Ovary (tissue), 9 donors: ENCODE results near the gene OXCT2. TPM values are rescaled to one million over a fixed set of nuclear protein-coding genes. Genes with fewer than 3 reads are reported as not detected.

Source experiments
- DNase-seq, 5 donors: peaks; one replicate each; pipeline ENCODE4 v3.0.0-alpha.2; 2019 to 2020
- H3K27ac ChIP-seq, 2 donors: fragments of 200-600 bp; one replicate each; pipeline versions ENCODE4 v1.5.1 to v1.8.0; 2019 to 2022
- H3K27me3 ChIP-seq: fragments of 200-600 bp; one replicate; pipeline ENCODE4 v1.8.0; 2022
- H3K36me3 ChIP-seq: fragments of 200-600 bp; sonication (generic); one replicate; pipeline ENCODE4 v1.5.1; 2019
- H3K4me1 ChIP-seq: one replicate; pipeline ENCODE4 v1.8.1; 2013; ENCODE audit warnings: mild to moderate bottlenecking, moderate library complexity; ENCODE audit not compliant: insufficient read depth
- H3K4me3 ChIP-seq: fragments of 200-600 bp; sonication (generic); one replicate; pipeline ENCODE4 v1.5.1; 2017
- H3K9me3 ChIP-seq, 2 donors: fragments of 200-600 bp in 1 of 2; sonication (generic) in 1 of 2; one replicate each; pipeline versions ENCODE4 v1.5.1 to v1.8.1; 2013 to 2019; ENCODE audit warnings: mild to moderate bottlenecking in 1 of 2, moderate library complexity in 1 of 2
- CTCF ChIP-seq, 3 donors: fragments of 450-650 bp in 2 of 3; fragments of 200-600 bp in 1 of 3; IDR thresholded peaks; one replicate each; pipeline versions ENCODE4 v1.5.1 to v1.8.0; 2016 to 2022; ENCODE audit warnings: antibody characterized with exemption in 3 of 3, mild to moderate bottlenecking in 1 of 3
- EP300 ChIP-seq: sonication (generic); formaldehyde crosslinking; IDR thresholded peaks from one replicate; pipeline ENCODE4 v1.6.1; 2017; ENCODE audit warnings: antibody characterized with exemption
- POLR2A ChIP-seq: fragments of 450-650 bp; IDR thresholded peaks from one replicate; pipeline ENCODE4 v1.6.1; 2017; ENCODE audit warnings: antibody characterized with exemption, mild to moderate bottlenecking, moderate library complexity
- WGBS, 3 donors: extraction: QIAGEN DNeasy Blood & Tissue Kit in 1 of 3; methylation state at CpG; one replicate each; pipeline versions ENCODE4 v1.1.5 to v1.1.7; 2013 to 2017; 5-methylcytosine and 5-hydroxymethylcytosine counted together
- intact Hi-C, 4 donors: fragments of 100-400 bp; cut with DNase I; formaldehyde crosslinking; loops; one replicate each; pipeline versions ENCODE4 v1.11.0 to v1.15.1; 2022 to 2023
- polyA plus RNA-seq, 2 donors: library from polyadenylated mRNA; stranded (reverse); fragments of 200-250 nt in 1 of 2; fragments of 350-450 nt in 1 of 2; fragmentation: Illumina TruSeq in 1 of 2; extraction: RNeasy Lipid Tissue Mini Kit (QIAGEN cat#74804) in 1 of 2; gene quantifications; one replicate each; pipeline ENCODE4 v1.2.3, GENCODE V29; 2013 to 2014
- total RNA-seq, 7 donors: library from RNA; depleted of rRNA in 2 of 7; stranded (reverse); fragments of >200 nt in 2 of 7; fragmentation: NEBNext Ultra II Directional in 3 of 7; extraction: Animal tissue kit (Norgen Biotek cat#: 25700) in 3 of 7; gene quantifications; one replicate each; pipeline versions ENCODE4 v1.1.0 to v1.2.4, GENCODE V29; 2016 to 2023
- donor health status: DM: no; HTN: no; CAD: no; lungs with moderate emphysema.
- donor health status: DM: no; HTN: no; CAD: no.
- donor health status: Bipolar disorder and iron deficiency.
- donor health status: DM: yes; HTN: yes; CAD: no.
- donor health status: DM: no; HTN: no; CAD: no.
- donor health status: DM: yes; HTN: yes; CAD: no.

The OXCT2 gene
- total and polyA plus RNA-seq, 9 donors: 0.20 to 7.2 (median 2.4) TPM

GRCh38 chr1:39757501-39757900 is 13.6 kb downstream of the OXCT2 start:
- intact Hi-C loops: no loop called here
- WGBS, 3 donors: 87 to 89% (median 88%) methylated on average over 5 of the region's 5 CpGs

GRCh38 chr1:39755965-39756659 is 15.0 kb downstream of the OXCT2 start:
- WGBS, 3 donors: 87 to 92% (median 88%) methylated on average over 9 of the region's 9 CpGs
- Histone ChIP-seq H3K27ac (no peak overlapping the region), H3K27me3 (no peaks in the 10 kb centered on the region), H3K4me1 (no peaks in the 10 kb centered on the region), H3K9me3 (no peaks in the 10 kb centered on the region), H3K4me3 (no peak overlapping the region), H3K36me3 (no peaks in the 10 kb centered on the region)
- no peak for DNase-seq
- intact Hi-C loops: no loop called here
- no peak for TF ChIP-seq CTCF (IDR thresholded peaks at IDR 0.05)
- TF ChIP-seq POLR2A: no peak
- no peak for TF ChIP-seq EP300

More at GRCh38 chr1:39757501-39757900, 13.6 kb downstream of the OXCT2 start:
- TF ChIP-seq CTCF (IDR thresholded peaks at IDR 0.05) (no peak), POLR2A (no peak), EP300 (no peak)
- no peak overlapping the region for H3K4me3 ChIP-seq
- H3K36me3 ChIP-seq: no peaks in the 10 kb centered on the region
- no peak overlapping the region for H3K27ac ChIP-seq
- no peak for DNase-seq
- no peaks in the 10 kb centered on the region for H3K4me1 ChIP-seq
- H3K27me3 ChIP-seq: no peaks in the 10 kb centered on the region
- H3K9me3 ChIP-seq: no peaks in the 10 kb centered on the region

DNA sequence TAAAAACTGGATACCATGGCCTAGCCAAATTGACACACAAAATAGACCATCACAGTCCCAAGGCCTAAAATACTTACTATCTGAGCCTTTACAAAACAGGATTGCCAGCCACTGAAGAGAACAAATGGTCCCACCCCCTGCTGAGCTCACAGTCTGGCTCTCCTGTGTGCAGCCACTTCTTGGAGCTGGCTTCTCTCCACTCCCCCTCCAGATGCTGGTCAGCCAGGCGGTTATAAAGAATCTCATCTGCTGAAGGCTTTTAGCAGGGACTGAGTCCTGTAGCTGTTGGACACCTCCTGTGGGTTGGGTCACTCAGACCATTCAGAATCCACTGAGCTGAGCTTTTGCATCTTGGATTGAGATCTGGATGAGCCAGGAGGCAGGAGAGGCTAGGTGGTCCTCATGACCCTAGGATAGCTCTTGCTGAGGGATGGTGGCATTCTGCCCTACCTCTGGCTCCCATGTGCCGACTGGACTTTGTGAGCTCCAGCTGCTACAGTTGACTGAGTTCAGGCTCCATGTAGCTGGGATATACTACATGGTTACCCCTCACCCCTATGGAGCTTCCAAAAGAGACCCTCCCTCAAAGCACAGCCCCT is 16.1 kb downstream of the OXCT2 start:
- intact Hi-C loops: no loop called here
- WGBS, 3 donors: 46 to 67% (median 57%) methylated on average over 2 of the region's 2 CpGs
- TF ChIP-seq CTCF (IDR thresholded peaks at IDR 0.05): no peak
- no peak for TF ChIP-seq EP300
- no peak for TF ChIP-seq POLR2A
- Histone ChIP-seq H3K4me3 (no peak overlapping the region), H3K9me3 (no peaks in the 10 kb centered on the region), H3K27me3 (no peaks in the 10 kb centered on the region), H3K36me3 (no peaks in the 10 kb centered on the region), H3K4me1 (no peaks in the 10 kb centered on the region), H3K27ac (no peak overlapping the region)
- DNase-seq: no peak

DNA sequence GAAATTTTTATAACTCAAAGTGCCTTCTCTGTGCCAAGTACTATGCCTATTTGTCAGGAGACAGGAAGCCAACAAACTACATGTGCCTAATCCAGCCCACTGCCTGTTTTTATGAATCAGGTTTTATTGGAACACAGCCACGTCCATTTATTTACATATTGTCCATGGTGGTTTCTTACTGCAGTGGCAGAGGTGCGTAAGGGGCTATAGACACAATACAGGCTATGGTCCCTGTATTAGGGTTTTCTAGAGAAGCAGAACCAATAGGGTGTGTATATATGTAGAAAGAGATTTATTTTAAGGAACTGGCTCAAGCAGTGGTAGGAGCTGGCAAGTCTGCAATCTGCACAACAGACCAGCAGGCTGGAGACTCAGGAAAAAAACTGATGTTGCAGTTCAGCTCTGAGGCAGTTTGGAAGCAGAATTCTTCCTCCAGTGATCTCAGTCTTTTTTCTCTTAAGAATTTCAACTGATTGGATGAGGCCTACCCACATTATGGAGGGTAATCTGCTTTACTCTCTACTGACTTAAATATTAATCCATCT is 17.1 kb downstream of the OXCT2 start:
- no peak overlapping the region for H3K4me3 ChIP-seq
- no peaks in the 10 kb centered on the region for H3K36me3 ChIP-seq
- TF ChIP-seq EP300 (no peak), POLR2A (no peak), CTCF (IDR thresholded peaks at IDR 0.05) (no peak)
- no peak for DNase-seq
- H3K9me3 ChIP-seq: no peaks in the 10 kb centered on the region
- no peaks in the 10 kb centered on the region for H3K4me1 ChIP-seq
- H3K27me3 ChIP-seq: no peaks in the 10 kb centered on the region
- intact Hi-C loops: no loop called here
- no peak overlapping the region for H3K27ac ChIP-seq
- 71 to 78% (median 74%) methylated on average over 2 of the region's 2 CpGs for WGBS, 3 donors
